IMR-90 (cell line): ENCODE measurements around the gene CAMTA1. TPM values are rescaled to one million over a fixed set of nuclear protein-coding genes. Genes with fewer than 3 reads are reported as not detected.
A peak's percentile ranks its signal among the peaks of the same experiment; 100 is the strongest.

Experiments
- ATAC-seq: fragments of 200-7000 bp; cut with Tn5 transposase; 2 replicates; pipeline ENCODE4 v1.9.1; 2020; ENCODE audit warnings: low read depth, mild to moderate bottlenecking, moderate library complexity
- BruUV-seq: library from RNA; stranded (reverse); fragments of 400-500 nt; replicated peaks from 2 replicates; lab custom pipeline; 2021; lab: Mats Ljungman, UMichigan
- CTCF ChIA-PET: fragments of 300-600 bp; formaldehyde crosslinking; extraction: SDS; loops from one replicate; lab custom pipeline; 2021; ENCODE audit warnings: antibody characterized with exemption; lab: Yijun Ruan, JAX
- POLR2A ChIA-PET: fragments of 300-600 bp; sonication (Branson Sonifier 250); formaldehyde crosslinking; loops from one replicate; lab custom pipeline; 2022; ENCODE audit warnings: antibody characterized with exemption; ENCODE audit not compliant: unreplicated experiment; lab: Charles Lee
- DNase-seq: peaks from one replicate; pipeline ENCODE4 v3.0.0; 2013
- H2AFZ ChIP-seq: replicated peaks from 2 replicates; pipeline ENCODE3; 2013; ENCODE audit warnings: low read length, mild to moderate bottlenecking; ENCODE audit not compliant: poor library complexity
- H2AK5ac ChIP-seq: 2 replicates; pipeline ENCODE4 v1.6.1; 2013; ENCODE audit warnings: low read depth, low read length, inconsistent platforms
- H2AK9ac ChIP-seq: replicated peaks from 2 replicates; pipeline ENCODE3; 2013; ENCODE audit warnings: mild to moderate bottlenecking, low read depth, low read length, moderate library complexity; ENCODE audit not compliant: poor library complexity
- H2BK120ac ChIP-seq: 2 replicates; pipeline ENCODE4 v1.6.1; 2013; ENCODE audit warnings: low read depth, low read length, inconsistent platforms
- H2BK15ac ChIP-seq: 3 replicates; pipeline ENCODE4 v1.6.1; 2013; ENCODE audit warnings: low read depth, low read length, inconsistent platforms
- H2BK20ac ChIP-seq: 2 replicates; pipeline ENCODE4 v1.6.1; 2013; ENCODE audit warnings: low read depth, mild to moderate bottlenecking, inconsistent platforms, low read length, moderate library complexity
- H2BK5ac ChIP-seq: 2 replicates; pipeline ENCODE4 v1.6.1; 2013; ENCODE audit warnings: mild to moderate bottlenecking, low read depth, low read length, inconsistent platforms; ENCODE audit not compliant: poor library complexity, severe bottlenecking
- H3K14ac ChIP-seq: replicated peaks from 2 replicates; pipeline ENCODE4 v1.6.1; 2013; ENCODE audit warnings: low read depth, low read length, inconsistent platforms
- H3K18ac ChIP-seq: 2 replicates; pipeline ENCODE4 v1.6.1; 2013; ENCODE audit warnings: low read depth, low read length, control low read depth
- H3K23ac ChIP-seq: 2 replicates; pipeline ENCODE4 v1.6.1; 2013; ENCODE audit warnings: low read depth, low read length, inconsistent platforms
- H3K27ac ChIP-seq: 2 replicates; pipeline ENCODE4 v1.5.1; 2013; ENCODE audit warnings: mild to moderate bottlenecking, control low read depth, low read length; ENCODE audit not compliant: insufficient read depth
- H3K27me3 ChIP-seq: 2 replicates; pipeline ENCODE4 v1.6.1; 2013; ENCODE audit warnings: low read length; ENCODE audit not compliant: control insufficient read depth, insufficient read depth
- H3K36me3 ChIP-seq: 2 replicates; pipeline ENCODE4 v1.6.1; 2013; ENCODE audit warnings: low read length, mixed read lengths; ENCODE audit not compliant: control insufficient read depth, insufficient read depth
- H3K4ac ChIP-seq: 2 replicates; pipeline ENCODE4 v1.6.1; 2013; ENCODE audit warnings: low read depth, low read length, inconsistent platforms
- H3K4me1 ChIP-seq: 2 replicates; pipeline ENCODE4 v1.6.1; 2013; ENCODE audit warnings: low read length, mixed read lengths; ENCODE audit not compliant: control insufficient read depth, insufficient read depth
- H3K4me2 ChIP-seq: 2 replicates; pipeline ENCODE4 v1.6.1; 2013; ENCODE audit warnings: low read depth, mild to moderate bottlenecking, control low read depth, low read length, moderate library complexity
- H3K4me3 ChIP-seq: 2 replicates; pipeline ENCODE4 v1.5.1; 2013; ENCODE audit warnings: low read depth, mild to moderate bottlenecking, control low read depth, low read length, moderate library complexity; ENCODE audit not compliant: insufficient read depth
- H3K56ac ChIP-seq: 2 replicates; pipeline ENCODE4 v1.6.1; 2013; ENCODE audit warnings: low read length, inconsistent platforms; ENCODE audit not compliant: insufficient read depth; ENCODE audit errors: extremely low read depth
- H3K79me1 ChIP-seq, 2 experiments: 2 replicates each; pipeline ENCODE4 v1.6.1; 2013; ENCODE audit warnings: low read length in 2 of 2, inconsistent platforms in 1 of 2, low read depth in 1 of 2
- H3K9ac ChIP-seq: 2 replicates; pipeline ENCODE4 v1.6.1; 2013; ENCODE audit warnings: low read depth, low read length, control low read depth
- H3K9me1 ChIP-seq: 2 replicates; pipeline ENCODE4 v1.6.1; 2013; ENCODE audit warnings: low read length, inconsistent platforms; ENCODE audit not compliant: insufficient read depth
- H3K9me3 ChIP-seq: 2 replicates; pipeline ENCODE4 v1.6.1; 2013; ENCODE audit warnings: low read length; ENCODE audit not compliant: control insufficient read depth, insufficient read depth
- H4K20me1 ChIP-seq: 2 replicates; pipeline ENCODE4 v1.6.1; 2013; ENCODE audit warnings: low read length, inconsistent platforms; ENCODE audit not compliant: insufficient read depth
- H4K5ac ChIP-seq: 2 replicates; pipeline ENCODE4 v1.6.1; 2013; ENCODE audit warnings: mild to moderate bottlenecking, low read depth, low read length, control low read depth
- H4K8ac ChIP-seq, 2 experiments: 2 replicates each; pipeline ENCODE4 v1.6.1; 2013; ENCODE audit warnings: low read depth in 2 of 2, low read length in 2 of 2, control low read depth in 1 of 2, inconsistent platforms in 1 of 2
- H4K91ac ChIP-seq: 2 replicates; pipeline ENCODE4 v1.6.1; 2013; ENCODE audit warnings: low read depth, low read length, inconsistent platforms; ENCODE audit not compliant: insufficient read depth
- POLR2A ChIP-seq: IDR thresholded peaks from 2 replicates; pipeline ENCODE4 v1.6.1; 2012; ENCODE audit warnings: mild to moderate bottlenecking, low read depth, low read length
- RAD21 ChIP-seq: IDR thresholded peaks from 2 replicates; pipeline ENCODE4 v1.6.1; 2012; ENCODE audit warnings: low read length, improper control_type of control experiment
- SMC3 ChIP-seq: fragments of 150-350 bp; IDR thresholded peaks from 2 replicates; pipeline ENCODE4 v1.6.1; 2016; ENCODE audit warnings: low read depth, mild to moderate bottlenecking, antibody characterized with exemption, low read length, moderate library complexity
- WGBS, 2 experiments: methylation state at CpG; one replicate each; pipeline versions ENCODE4 v1.1.5 to v1.1.7; 2013; ENCODE audit warnings: missing lambda C conversion rate in 2 of 2; ENCODE audit not compliant: insufficient read length in 1 of 2; ENCODE audit errors: extremely low coverage in 2 of 2; 5-methylcytosine and 5-hydroxymethylcytosine counted together
- dilution Hi-C: fragments of 300-500 bp; cut with HindIII; formaldehyde crosslinking; loops from one replicate; pipeline ENCODE4 v1.14.3; 2018; ENCODE audit warnings: low sequenced_read_pairs; ENCODE audit not compliant: unreplicated experiment
- in situ Hi-C: fragments of 300-500 bp; cut with MboI; formaldehyde crosslinking; loops from 3 replicates; pipeline ENCODE4 v1.14.3; 2019; ENCODE audit warnings: low sequenced_read_pairs, inconsistent platforms, mixed read lengths
- intact Hi-C: fragments of 100-400 bp; cut with micrococcal nuclease; formaldehyde crosslinking; loops from 2 replicates; pipeline ENCODE4 v1.10.0; 2022
- polyA plus RNA-seq, 3 experiments: library from polyadenylated mRNA; depleted of rRNA; stranded (reverse); fragments of >200 nt; gene quantifications; 2 replicates each; pipeline ENCODE4 v1.2.3, GENCODE V29; 2012; ENCODE audit warnings: low replicate concordance in 1 of 3
- total RNA-seq: library from RNA; depleted of rRNA; stranded (reverse); fragments of >200 nt; gene quantifications from 2 replicates; pipeline ENCODE4 v1.2.3, GENCODE V29; 2012
- TF ChIP-seq, protein P1 (sequence below): conservative IDR thresholded peaks from 2 replicates; pipeline ENCODE4 v1.5.1; 2012; ENCODE audit warnings: mild to moderate bottlenecking, low read depth, low read length, improper control_type of control experiment

Gene CAMTA1
- total and polyA plus RNA-seq, 2 of the 4 experiments (the other 2 are of a cell fraction): 35.5 to 74.3 TPM

- no peak overlapping the region for H3K18ac ChIP-seq
- H4K91ac ChIP-seq: no peak overlapping the region
- H3K14ac ChIP-seq: no peak overlapping the region
- ATAC-seq (no peak), DNase-seq (peak; percentile 25)
- H3K9me3 ChIP-seq: no peaks in the 10 kb centered on the region
- H4K5ac ChIP-seq: no peak overlapping the region
- H2AFZ ChIP-seq: no peak overlapping the region
- dilution Hi-C loops: no loop called here
- intact Hi-C loops: no loop called here
- no peak overlapping the region for H2AK5ac ChIP-seq
- no peak overlapping the region for H3K23ac ChIP-seq
- H3K56ac ChIP-seq: no peak overlapping the region
- no peak overlapping the region for H3K4me2 ChIP-seq
- H3K4ac ChIP-seq: no peak overlapping the region
- H3K4me3 ChIP-seq: no peak overlapping the region
- no peak overlapping the region for H4K8ac ChIP-seq
- H2AK9ac ChIP-seq: no peak overlapping the region
- H3K79me1 ChIP-seq: no peaks in the 10 kb centered on the region
- H2BK20ac ChIP-seq: no peak overlapping the region
- H2BK5ac ChIP-seq: no peak overlapping the region
- H3K27me3 ChIP-seq: peaks cover 2% of the 10 kb centered on the region; the same call in 1 of the 2 replicates
- no peak overlapping the region for H2BK120ac ChIP-seq
- H4K20me1 ChIP-seq: no peaks in the 10 kb centered on the region
- H3K9me1 ChIP-seq: no peaks in the 10 kb centered on the region
- TF ChIP-seq POLR2A: no peak
- TF ChIP-seq, protein P1, sequence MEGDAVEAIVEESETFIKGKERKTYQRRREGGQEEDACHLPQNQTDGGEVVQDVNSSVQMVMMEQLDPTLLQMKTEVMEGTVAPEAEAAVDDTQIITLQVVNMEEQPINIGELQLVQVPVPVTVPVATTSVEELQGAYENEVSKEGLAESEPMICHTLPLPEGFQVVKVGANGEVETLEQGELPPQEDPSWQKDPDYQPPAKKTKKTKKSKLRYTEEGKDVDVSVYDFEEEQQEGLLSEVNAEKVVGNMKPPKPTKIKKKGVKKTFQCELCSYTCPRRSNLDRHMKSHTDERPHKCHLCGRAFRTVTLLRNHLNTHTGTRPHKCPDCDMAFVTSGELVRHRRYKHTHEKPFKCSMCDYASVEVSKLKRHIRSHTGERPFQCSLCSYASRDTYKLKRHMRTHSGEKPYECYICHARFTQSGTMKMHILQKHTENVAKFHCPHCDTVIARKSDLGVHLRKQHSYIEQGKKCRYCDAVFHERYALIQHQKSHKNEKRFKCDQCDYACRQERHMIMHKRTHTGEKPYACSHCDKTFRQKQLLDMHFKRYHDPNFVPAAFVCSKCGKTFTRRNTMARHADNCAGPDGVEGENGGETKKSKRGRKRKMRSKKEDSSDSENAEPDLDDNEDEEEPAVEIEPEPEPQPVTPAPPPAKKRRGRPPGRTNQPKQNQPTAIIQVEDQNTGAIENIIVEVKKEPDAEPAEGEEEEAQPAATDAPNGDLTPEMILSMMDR: peak; percentile 35
- peak; percentile 31; the same call in 1 of the 2 replicates for TF ChIP-seq SMC3
- TF ChIP-seq RAD21: peak; percentile 35
- no peak overlapping the region for H2BK15ac ChIP-seq
- in situ Hi-C loops: no loop called here
- CTCF ChIA-PET: no interaction called here
- WGBS, 2 experiments: 61% methylated on average over 7 of the region's 16 CpGs; no CpG with 5 or more reads in 1 of the 2 experiments
- no peak overlapping the region for H3K27ac ChIP-seq
- no peak overlapping the region for H3K9ac ChIP-seq
- H3K36me3 ChIP-seq: no peaks in the 10 kb centered on the region
- POLR2A ChIA-PET: no interaction called here
- no TSS peak for BruUV-seq
- H3K4me1 ChIP-seq: no peaks in the 10 kb centered on the region
Observed at GRCh38 chr1:7561331-7561921, 776.2 kb downstream of the CAMTA1 start.
